ENCODE data around the gene KRTAP10-3. TPM values are rescaled to one million over a fixed set of nuclear protein-coding genes. Genes with fewer than 3 reads are reported as not detected.
A peak's percentile ranks its signal among the peaks of the same experiment; 100 is the strongest.

Gene KRTAP10-3
- total and polyA plus RNA-seq, 2 of the 13 experiments (the other 11 are each of a cell fraction or from before 2014, with no cell fraction given): not detected

GRCh38 chr21:44593598-44594405 lies 35.2 kb upstream of the KRTAP10-3 start (continued):
- TF ChIP-seq ZNF362 (CRISPR knock-in tag; IDR thresholded peaks at IDR 0.05; ENCODE audit: borderline replicate concordance): peak; percentile 50; the same call in 1 of the 2 replicates
- peak; percentile 81 for TF ChIP-seq ZNF574 (CRISPR knock-in tag; IDR thresholded peaks at IDR 0.05)
- TF ChIP-seq HOXA3 (CRISPR knock-in tag; IDR thresholded peaks at IDR 0.05): peak; percentile 95
- TF ChIP-seq SRSF4 (IDR thresholded peaks at IDR 0.05; ENCODE audit: low read depth, low read length, poor library complexity, severe bottlenecking): no peak
- no peak; the same call in 1 of the 2 replicates for TF ChIP-seq ZIK1 (CRISPR knock-in tag; IDR thresholded peaks at IDR 0.05; ENCODE audit: borderline replicate concordance, low read depth)
- peak; percentile 79; the same call in 1 of the 2 replicates for TF ChIP-seq IRF2 (CRISPR knock-in tag; IDR thresholded peaks at IDR 0.05)
- TF ChIP-seq HMG20B (CRISPR knock-in tag; conservative IDR thresholded peaks at IDR 0.05): no peak
- TF ChIP-seq SOX6 (IDR thresholded peaks at IDR 0.05): no peak
- peak; percentile 75 for TF ChIP-seq SOX6 (CRISPR knock-in tag; IDR thresholded peaks at IDR 0.05)
- peak; percentile 77; the same call in 1 of the 2 replicates for TF ChIP-seq MYPOP (CRISPR knock-in tag; IDR thresholded peaks at IDR 0.05)
- TF ChIP-seq CREBL2 (CRISPR knock-in tag; IDR thresholded peaks at IDR 0.05; ENCODE audit: borderline replicate concordance): 0 out of 2 replicates have a peak, but pooled peaks have one; percentile 70
- TF ChIP-seq MEIS2 (CRISPR knock-in tag; IDR thresholded peaks at IDR 0.05): peak; percentile 70
- peak; percentile 77 for TF ChIP-seq ZFX (CRISPR knock-in tag; IDR thresholded peaks at IDR 0.05; ENCODE audit: low read depth)
- TF ChIP-seq KDM1A (CRISPR knock-in tag; IDR thresholded peaks at IDR 0.05): peak; percentile 65; the same call in 1 of the 2 replicates
- no peak for TF ChIP-seq THAP7 (CRISPR knock-in tag; IDR thresholded peaks at IDR 0.05)
- peak; percentile 8 for TF ChIP-seq YY1 (IDR thresholded peaks at IDR 0.05; ENCODE audit: insufficient read depth, insufficient replicate concordance, low read depth, low read length)
- TF ChIP-seq ZNF572 (CRISPR knock-in tag; IDR thresholded peaks at IDR 0.05): no peak
- TF ChIP-seq PHF8 (CRISPR knock-in tag; IDR thresholded peaks at IDR 0.05): peak; percentile 36; the same call in 1 of the 2 replicates
- no peak for TF ChIP-seq ONECUT2 (CRISPR knock-in tag; IDR thresholded peaks at IDR 0.05)
- TF ChIP-seq POGZ (CRISPR knock-in tag; IDR thresholded peaks at IDR 0.05): peak; percentile 27; the same call in 1 of the 2 replicates
- 0 out of 2 replicates have a peak, but pooled peaks have one; percentile 74 for TF ChIP-seq ZNF546 (CRISPR knock-in tag; conservative IDR thresholded peaks at IDR 0.05)
- TF ChIP-seq MYC (CRISPR knock-in tag; IDR thresholded peaks at IDR 0.05; ENCODE audit: borderline replicate concordance): peak; percentile 95
- 0 out of 2 replicates have a peak, but pooled peaks have one; percentile 24 for TF ChIP-seq ZFP90 (CRISPR knock-in tag; IDR thresholded peaks at IDR 0.05; ENCODE audit: borderline replicate concordance)
